DMS79 (cell line): Measurements from ENCODE around the gene WFDC8.
"Not testable (repeated sequence)": the region's sequence is repeated elsewhere in the genome, so short reads cannot be mapped to it uniquely, and the experiment has no call there.

Experiments used
- DNase-seq: peaks from one replicate; lab custom pipeline; 2025; lab: John Stamatoyannopoulos, UW

Gene WFDC8

GRCh38 chr20:45579184-45579583 lies at the start of gene WFDC8:
WFDC8 (minus strand) TSS chr20:45579284; CDS start chr20:45579247, 37 bp downstream.
- no peak for DNase-seq

GRCh38 chr20:45626540-45626939 lies 47.5 kb upstream of the WFDC8 start:
- no peak for DNase-seq

GRCh38 chr20:45621593-45621992 lies 42.5 kb upstream of the WFDC8 start:
- DNase-seq: no peak

GRCh38 chr20:45617591-45617990 lies 38.5 kb upstream of the WFDC8 start:
- DNase-seq: no peak

GRCh38 chr20:45612314-45612713 lies 33.2 kb upstream of the WFDC8 start:
- DNase-seq: no peak

GRCh38 chr20:45611054-45611453 lies 32.0 kb upstream of the WFDC8 start:
- DNase-seq: no peak

- DNase-seq: no peak
These were observed 28.7 kb upstream of the WFDC8 start for GRCh38 chr20:45607810-45608209.

GRCh38 chr20:45595235-45595634 lies 16.2 kb upstream of the WFDC8 start:
- no peak for DNase-seq

- no peak for DNase-seq
These were observed 14.4 kb upstream of the WFDC8 start for GRCh38 chr20:45593498-45593897.

GRCh38 chr20:45592574-45593189 lies 13.6 kb upstream of the WFDC8 start:
- DNase-seq: no peak

- DNase-seq: no peak
These were observed 10.6 kb upstream of the WFDC8 start for GRCh38 chr20:45589725-45590124.

GRCh38 chr20:45588800-45589199 lies 9.7 kb upstream of the WFDC8 start:
- DNase-seq: no peak

GRCh38 chr20:45585986-45586385 lies 6.9 kb upstream of the WFDC8 start:
- DNase-seq: not testable (repeated sequence)

GRCh38 chr20:45584294-45584693 lies 5.2 kb upstream of the WFDC8 start:
- not testable (repeated sequence) for DNase-seq

- DNase-seq: no peak
These were observed 4.4 kb upstream of the WFDC8 start for GRCh38 chr20:45583502-45583901.

- DNase-seq: no peak
These were observed 2.6 kb upstream of the WFDC8 start for GRCh38 chr20:45581702-45582101.

- DNase-seq: no peak
These were observed 853 bp downstream of the WFDC8 start for GRCh38 chr20:45578231-45578630.

GRCh38 chr20:45576995-45577394 lies 2.1 kb downstream of the WFDC8 start:
- no peak for DNase-seq

GRCh38 chr20:45575931-45576330 lies 3.2 kb downstream of the WFDC8 start:
- DNase-seq: no peak

GRCh38 chr20:45569650-45570049 lies 9.4 kb downstream of the WFDC8 start:
- DNase-seq: not testable (repeated sequence)

GRCh38 chr20:45564760-45565276 lies 14.3 kb downstream of the WFDC8 start:
- no peak for DNase-seq

GRCh38 chr20:45555198-45555597 lies 23.9 kb downstream of the WFDC8 start:
- DNase-seq: no peak

- no peak for DNase-seq
These were observed 26.6 kb downstream of the WFDC8 start for GRCh38 chr20:45552456-45552855.

- no peak for DNase-seq
These were observed 28.3 kb downstream of the WFDC8 start for GRCh38 chr20:45550765-45551164.
